Measurements from ENCODE around the gene SESN1. TPM values are rescaled to one million over a fixed set of nuclear protein-coding genes. Genes with fewer than 3 reads are reported as not detected.

SESN1 gene
- total RNA-seq, 1 donor from 2014 or later = 49.0 TPM

GRCh38 chr6:109025639-109026038 lies 69.0 kb downstream of the SESN1 start:
- no peaks in the 10 kb centered on the region for H3K9me3 ChIP-seq
- H3K27ac ChIP-seq = no peak overlapping the region
- no peak for DNase-seq (ENCODE audit: low spot score in 2 of 2)
- H3K4me3 ChIP-seq = no peak overlapping the region
- H3K36me3 ChIP-seq = no peaks in the 10 kb centered on the region
- peaks cover 0 to 2% of the 10 kb centered on the region in 2 donors for H3K4me1 ChIP-seq
- intact Hi-C loops (cut with DNase I) = no loop called here
- TF ChIP-seq CTCF (IDR thresholded peaks at IDR 0.05) = no peak
- no peaks in the 10 kb centered on the region for H3K27me3 ChIP-seq

- Histone ChIP-seq H3K4me3 (no peak overlapping the region), H3K4me1 (peaks cover 0 to 2% of the 10 kb centered on the region in 2 donors), H3K9me3 (no peaks in the 10 kb centered on the region), H3K27me3 (no peaks in the 10 kb centered on the region), H3K27ac (no peak overlapping the region), H3K36me3 (no peaks in the 10 kb centered on the region)
- intact Hi-C loops (cut with DNase I) = no loop called here
- no peak for TF ChIP-seq CTCF (IDR thresholded peaks at IDR 0.05)
- DNase-seq (ENCODE audit: low spot score in 2 of 2) = no peak
Measured at GRCh38 chr6:109024784-109025183, 69.9 kb downstream of the SESN1 start.

- intact Hi-C loops (cut with DNase I) = no loop called here
- no peaks in the 10 kb centered on the region for H3K27me3 ChIP-seq
- no peaks in the 10 kb centered on the region for H3K9me3 ChIP-seq
- no peaks in the 10 kb centered on the region for H3K36me3 ChIP-seq
- H3K27ac ChIP-seq = no peak overlapping the region
- H3K4me3 ChIP-seq = no peak overlapping the region
- TF ChIP-seq CTCF (IDR thresholded peaks at IDR 0.05) = no peak
- no peak for DNase-seq (ENCODE audit: low spot score in 2 of 2)
- H3K4me1 ChIP-seq = peaks cover 0 to 2% of the 10 kb centered on the region in 2 donors
Measured at GRCh38 chr6:109024368-109024767, 70.3 kb downstream of the SESN1 start.

DNA sequence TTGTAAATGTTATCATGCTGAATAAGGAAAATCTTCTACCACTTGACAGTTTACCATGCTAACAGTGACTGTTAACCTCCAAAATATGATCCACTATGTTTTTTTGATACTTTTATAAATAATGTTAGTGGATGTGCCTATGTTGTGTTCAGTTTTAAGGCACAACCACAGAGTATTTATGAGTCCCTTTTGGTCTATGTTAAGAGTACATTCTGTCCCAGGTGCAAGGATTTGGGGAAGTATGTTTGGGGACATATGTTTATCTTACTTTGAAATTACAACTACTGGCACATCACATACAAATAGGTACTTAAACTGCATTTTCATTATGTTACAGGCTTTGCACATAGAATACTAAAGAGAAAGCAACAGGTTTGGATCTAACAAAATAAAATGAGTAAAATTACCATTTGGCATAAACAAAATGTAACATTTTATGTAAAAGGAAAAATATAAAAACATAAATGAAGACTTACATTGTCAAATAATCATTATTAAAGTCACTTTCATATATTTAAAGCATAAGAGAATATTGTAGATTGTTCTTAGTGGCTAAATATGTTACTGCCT lies 71.2 kb downstream of the SESN1 start:
- Histone ChIP-seq H3K4me1 (peaks cover 0 to 2% of the 10 kb centered on the region in 2 donors), H3K27ac (no peak overlapping the region), H3K36me3 (no peaks in the 10 kb centered on the region), H3K9me3 (no peaks in the 10 kb centered on the region), H3K4me3 (no peak overlapping the region), H3K27me3 (no peaks in the 10 kb centered on the region)
- DNase-seq (ENCODE audit: low spot score in 2 of 2) = no peak
- TF ChIP-seq CTCF (IDR thresholded peaks at IDR 0.05) = no peak
- intact Hi-C loops (cut with DNase I) = no loop called here

DNA sequence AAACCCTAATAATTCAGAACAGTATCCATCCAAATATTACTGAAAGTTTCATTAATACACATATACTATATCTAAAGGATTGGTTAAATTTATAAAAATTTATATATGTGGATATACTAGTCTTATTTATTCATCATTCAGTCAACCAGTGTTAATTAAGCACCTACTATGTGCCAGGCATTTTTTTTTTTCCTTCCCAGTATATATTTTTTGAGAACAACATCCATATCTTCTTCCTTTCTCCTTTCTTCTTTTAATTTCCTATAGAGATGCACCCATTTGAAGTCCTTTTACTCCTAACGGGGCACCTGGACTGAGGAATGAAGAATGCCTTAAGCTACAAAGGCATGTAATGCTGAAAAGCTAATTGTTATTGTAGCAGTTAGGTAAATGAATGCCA lies 72.8 kb downstream of the SESN1 start:
- no peak overlapping the region for H3K4me3 ChIP-seq

More for the DNA sequence above, 72.8 kb downstream of the SESN1 start:
- Histone ChIP-seq H3K27ac (no peak overlapping the region), H3K4me1 (peaks cover 0 to 2% of the 10 kb centered on the region in 2 donors), H3K9me3 (no peaks in the 10 kb centered on the region), H3K27me3 (no peaks in the 10 kb centered on the region), H3K36me3 (no peaks in the 10 kb centered on the region)
- intact Hi-C loops (cut with DNase I) = no loop called here
- no peak for TF ChIP-seq CTCF (IDR thresholded peaks at IDR 0.05)
- DNase-seq (ENCODE audit: low spot score in 2 of 2) = no peak

Data from ascending aorta (tissue), 2 donors.